Hepatocyte (in vitro differentiated cells): ENCODE data around the gene SSR3.

ENCODE experiments used
- EZH2 ChIP-seq: fragments of 200-600 bp; sonication (generic); IDR thresholded peaks from 2 replicates; pipeline ENCODE4 v1.6.1; 2016; ENCODE audit warnings: antibody characterized with exemption, mild to moderate bottlenecking, borderline replicate concordance
- EZH2phosphoT487 ChIP-seq: fragments of 200-600 bp; sonication (generic); IDR thresholded peaks from one replicate; pipeline ENCODE4 v1.6.1; 2018; ENCODE audit warnings: antibody characterized with exemption, mild to moderate bottlenecking, low read depth, moderate library complexity; ENCODE audit not compliant: unreplicated experiment, severe bottlenecking
- TF ChIP-seq, protein P1 (sequence below): fragments of 200-600 bp; sonication (generic); IDR thresholded peaks from 2 replicates; pipeline ENCODE4 v1.5.1; 2016; ENCODE audit warnings: antibody characterized with exemption, mild to moderate bottlenecking; ENCODE audit not compliant: poor library complexity

- TF ChIP-seq, protein P1, sequence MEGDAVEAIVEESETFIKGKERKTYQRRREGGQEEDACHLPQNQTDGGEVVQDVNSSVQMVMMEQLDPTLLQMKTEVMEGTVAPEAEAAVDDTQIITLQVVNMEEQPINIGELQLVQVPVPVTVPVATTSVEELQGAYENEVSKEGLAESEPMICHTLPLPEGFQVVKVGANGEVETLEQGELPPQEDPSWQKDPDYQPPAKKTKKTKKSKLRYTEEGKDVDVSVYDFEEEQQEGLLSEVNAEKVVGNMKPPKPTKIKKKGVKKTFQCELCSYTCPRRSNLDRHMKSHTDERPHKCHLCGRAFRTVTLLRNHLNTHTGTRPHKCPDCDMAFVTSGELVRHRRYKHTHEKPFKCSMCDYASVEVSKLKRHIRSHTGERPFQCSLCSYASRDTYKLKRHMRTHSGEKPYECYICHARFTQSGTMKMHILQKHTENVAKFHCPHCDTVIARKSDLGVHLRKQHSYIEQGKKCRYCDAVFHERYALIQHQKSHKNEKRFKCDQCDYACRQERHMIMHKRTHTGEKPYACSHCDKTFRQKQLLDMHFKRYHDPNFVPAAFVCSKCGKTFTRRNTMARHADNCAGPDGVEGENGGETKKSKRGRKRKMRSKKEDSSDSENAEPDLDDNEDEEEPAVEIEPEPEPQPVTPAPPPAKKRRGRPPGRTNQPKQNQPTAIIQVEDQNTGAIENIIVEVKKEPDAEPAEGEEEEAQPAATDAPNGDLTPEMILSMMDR: no peak
- TF ChIP-seq EZH2 (no peak), EZH2phosphoT487 (no peak)
Measured at GRCh38 chr3:156539802-156540201, 15.1 kb downstream of the SSR3 start.
